ENCODE measurements around the gene MFSD2A.
"Not testable (repeated sequence)": the region's sequence is repeated elsewhere in the genome, so short reads cannot be mapped to it uniquely, and the experiment has no call there.

Gene MFSD2A

GRCh38 chr1:39969531-39970270 lies 14.8 kb downstream of the MFSD2A start:
- no peak for DNase-seq

- DNase-seq: no peak
These were observed 15.3 kb downstream of the MFSD2A start for GRCh38 chr1:39970274-39970673.

- DNase-seq: no peak
These were observed 16.2 kb downstream of the MFSD2A start for GRCh38 chr1:39971138-39971537.

- peak; percentile 74 for DNase-seq
These were observed 18.7 kb downstream of the MFSD2A start for GRCh38 chr1:39973503-39974135.

GRCh38 chr1:39976732-39977131 lies 21.8 kb downstream of the MFSD2A start:
- peak; percentile 21 for DNase-seq

GRCh38 chr1:39977202-39977601 lies 22.3 kb downstream of the MFSD2A start:
- DNase-seq: no peak

GRCh38 chr1:39979654-39980053 lies 24.7 kb downstream of the MFSD2A start:
- DNase-seq: no peak

GRCh38 chr1:39980555-39981313 lies 25.8 kb downstream of the MFSD2A start:
- no peak for DNase-seq

- DNase-seq: no peak
These were observed 26.4 kb downstream of the MFSD2A start for GRCh38 chr1:39981385-39981784.

GRCh38 chr1:39981945-39982344 lies 27.0 kb downstream of the MFSD2A start:
- DNase-seq: no peak

GRCh38 chr1:39984480-39984879 lies 29.5 kb downstream of the MFSD2A start:
- DNase-seq: not testable (repeated sequence)

- no peak for DNase-seq
These were observed 30.0 kb downstream of the MFSD2A start for GRCh38 chr1:39984951-39985350.

GRCh38 chr1:39987869-39988268 lies 32.9 kb downstream of the MFSD2A start:
- no peak for DNase-seq

- DNase-seq: no peak
These were observed 33.8 kb downstream of the MFSD2A start for GRCh38 chr1:39988618-39989343.

GRCh38 chr1:39990428-39990827 lies 35.5 kb downstream of the MFSD2A start:
- no peak for DNase-seq

- no peak for DNase-seq
These were observed 37.3 kb downstream of the MFSD2A start for GRCh38 chr1:39992234-39992633.

GRCh38 chr1:39992888-39993287 lies 37.9 kb downstream of the MFSD2A start:
- no peak for DNase-seq

- no peak for DNase-seq
These were observed 41.0 kb downstream of the MFSD2A start for GRCh38 chr1:39995973-39996393.

- no peak for DNase-seq
These were observed 41.6 kb downstream of the MFSD2A start for GRCh38 chr1:39996396-39997004.

GRCh38 chr1:40001456-40001855 lies 46.5 kb downstream of the MFSD2A start:
- no peak for DNase-seq

GRCh38 chr1:40003156-40004093 lies 48.5 kb downstream of the MFSD2A start:
- no peak for DNase-seq

- DNase-seq: no peak
These were observed 49.9 kb downstream of the MFSD2A start for GRCh38 chr1:40004857-40005256.
